Suprapubic skin (tissue), 4 donors: ENCODE data around the gene IFNL1. TPM values are rescaled to one million over a fixed set of nuclear protein-coding genes. Genes with fewer than 3 reads are reported as not detected.

Experiments used
- DNase-seq, 2 donors: peaks; one replicate each; pipeline ENCODE4 v3.0.0-alpha.2; 2019; ENCODE audit warnings: low spot score in 2 of 2
- H3K27ac ChIP-seq: fragments of 200-600 bp; sonication (generic); one replicate; pipeline ENCODE4 v1.5.1; 2019
- H3K27me3 ChIP-seq: fragments of 200-600 bp; sonication (generic); one replicate; pipeline ENCODE4 v1.5.1; 2019
- H3K36me3 ChIP-seq: fragments of 200-600 bp; sonication (generic); one replicate; pipeline ENCODE4 v1.5.1; 2019
- H3K4me1 ChIP-seq: fragments of 200-600 bp; sonication (generic); one replicate; pipeline ENCODE4 v1.5.1; 2019
- H3K4me3 ChIP-seq: fragments of 200-600 bp; sonication (generic); one replicate; pipeline ENCODE4 v1.5.1; 2019; ENCODE audit warnings: mild to moderate bottlenecking
- H3K9me3 ChIP-seq: fragments of 200-600 bp; sonication (generic); one replicate; pipeline ENCODE4 v1.5.1; 2019
- EP300 ChIP-seq: sonication (generic); formaldehyde crosslinking; IDR thresholded peaks from one replicate; pipeline ENCODE4 v1.6.1; 2017; ENCODE audit warnings: antibody characterized with exemption
- POLR2A ChIP-seq, 2 donors: fragments of 450-650 bp; IDR thresholded peaks; one replicate each; pipeline ENCODE4 v1.6.1; 2017; ENCODE audit warnings: antibody characterized with exemption in 2 of 2, mild to moderate bottlenecking in 2 of 2, moderate library complexity in 2 of 2
- POLR2AphosphoS5 ChIP-seq, 3 donors: sonication (generic); formaldehyde crosslinking; IDR thresholded peaks; one replicate each; pipeline ENCODE4 v1.6.1; 2017; ENCODE audit warnings: antibody characterized with exemption in 3 of 3
- WGBS: methylation state at CpG from one replicate; pipeline ENCODE4 v1.1.5; 2018; 5-methylcytosine and 5-hydroxymethylcytosine counted together
- total RNA-seq, 4 donors: library from RNA; depleted of rRNA; stranded (reverse); fragments of >200 nt; gene quantifications; one replicate each; pipeline ENCODE4 v1.1.0, GENCODE V29; 2016
- TF ChIP-seq, protein P1 (sequence below), 2 donors: fragments of 200-600 bp in 1 of 2; fragments of 450-650 bp in 1 of 2; sonication (generic) in 1 of 2; IDR thresholded peaks; one replicate each; pipeline ENCODE4 v1.5.1; 2016 to 2019; ENCODE audit warnings: antibody characterized with exemption in 2 of 2, mild to moderate bottlenecking in 1 of 2, moderate library complexity in 1 of 2

Gene IFNL1
- total RNA-seq, 4 donors from 2014 or later: not detected

DNA sequence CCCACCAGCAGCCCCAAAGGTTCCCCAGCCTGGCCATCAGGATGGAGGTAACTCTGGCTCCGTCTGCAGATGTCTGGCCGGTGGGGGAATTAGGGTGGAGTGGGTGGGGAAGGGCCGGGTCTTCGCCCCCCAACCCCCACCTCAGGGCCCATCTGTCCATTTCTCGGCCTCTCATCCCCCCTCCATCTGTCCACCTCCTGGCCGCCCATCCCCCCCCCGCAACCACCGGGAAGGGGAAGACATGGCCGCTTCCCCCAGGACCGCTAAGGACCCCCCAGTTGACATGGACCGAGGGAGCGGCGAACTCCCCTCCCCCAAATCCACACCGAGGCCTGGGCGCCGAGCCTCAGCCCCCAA is 23.7 kb downstream of the IFNL1 start:
- Histone ChIP-seq H3K4me1 (peaks cover 11% of the 10 kb centered on the region), H3K36me3 (peaks cover 2% of the 10 kb centered on the region), H3K27ac (no peak overlapping the region), H3K27me3 (peaks cover 4% of the 10 kb centered on the region), H3K4me3 (peak overlapping the region; percentile 67), H3K9me3 (no peaks in the 10 kb centered on the region)
- 27% methylated on average over 7 of the region's 16 CpGs for WGBS
- TF ChIP-seq, protein P1, sequence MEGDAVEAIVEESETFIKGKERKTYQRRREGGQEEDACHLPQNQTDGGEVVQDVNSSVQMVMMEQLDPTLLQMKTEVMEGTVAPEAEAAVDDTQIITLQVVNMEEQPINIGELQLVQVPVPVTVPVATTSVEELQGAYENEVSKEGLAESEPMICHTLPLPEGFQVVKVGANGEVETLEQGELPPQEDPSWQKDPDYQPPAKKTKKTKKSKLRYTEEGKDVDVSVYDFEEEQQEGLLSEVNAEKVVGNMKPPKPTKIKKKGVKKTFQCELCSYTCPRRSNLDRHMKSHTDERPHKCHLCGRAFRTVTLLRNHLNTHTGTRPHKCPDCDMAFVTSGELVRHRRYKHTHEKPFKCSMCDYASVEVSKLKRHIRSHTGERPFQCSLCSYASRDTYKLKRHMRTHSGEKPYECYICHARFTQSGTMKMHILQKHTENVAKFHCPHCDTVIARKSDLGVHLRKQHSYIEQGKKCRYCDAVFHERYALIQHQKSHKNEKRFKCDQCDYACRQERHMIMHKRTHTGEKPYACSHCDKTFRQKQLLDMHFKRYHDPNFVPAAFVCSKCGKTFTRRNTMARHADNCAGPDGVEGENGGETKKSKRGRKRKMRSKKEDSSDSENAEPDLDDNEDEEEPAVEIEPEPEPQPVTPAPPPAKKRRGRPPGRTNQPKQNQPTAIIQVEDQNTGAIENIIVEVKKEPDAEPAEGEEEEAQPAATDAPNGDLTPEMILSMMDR (IDR thresholded peaks at IDR 0.05): no peak
- TF ChIP-seq POLR2AphosphoS5 (IDR thresholded peaks at IDR 0.05) (no peak), EP300 (no peak), POLR2A (IDR thresholded peaks at IDR 0.05) (no peak)
- DNase-seq: no peak

GRCh38 chr19:39321117-39321831 is 25.1 kb downstream of the IFNL1 start:
- 30% methylated on average over 3 of the region's 10 CpGs for WGBS
- TF ChIP-seq EP300 (no peak), POLR2A (IDR thresholded peaks at IDR 0.05) (no peak), POLR2AphosphoS5 (IDR thresholded peaks at IDR 0.05) (no peak)
- TF ChIP-seq, protein P1 (IDR thresholded peaks at IDR 0.05): no peak
- Histone ChIP-seq H3K4me3 (peak overlapping the region; percentile 67), H3K9me3 (no peaks in the 10 kb centered on the region), H3K27me3 (peaks cover 4% of the 10 kb centered on the region), H3K36me3 (no peaks in the 10 kb centered on the region), H3K4me1 (peaks cover 11% of the 10 kb centered on the region), H3K27ac (no peak overlapping the region)
- DNase-seq: no peak

DNA sequence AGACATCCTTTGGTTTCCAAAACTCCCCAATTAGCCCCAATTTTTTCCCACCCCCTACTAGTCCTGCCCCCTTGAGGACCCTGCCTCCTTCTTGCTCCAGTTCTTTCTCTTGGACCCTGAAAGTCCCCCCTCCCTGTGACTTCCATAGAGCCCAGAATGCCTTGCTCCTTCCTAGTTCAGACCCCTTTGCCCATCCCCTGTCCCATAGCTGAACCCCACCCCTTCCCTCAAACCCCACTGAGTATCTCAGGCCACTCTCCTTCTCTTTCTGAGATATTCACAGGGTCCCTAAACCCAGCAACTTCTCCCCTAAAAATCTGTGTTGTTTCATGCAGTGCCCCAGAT is 25.6 kb downstream of the IFNL1 start:
- no peak for DNase-seq
- H3K4me1 ChIP-seq: peaks cover 11% of the 10 kb centered on the region
- no peak for TF ChIP-seq POLR2A (IDR thresholded peaks at IDR 0.05)
- TF ChIP-seq, protein P1 (IDR thresholded peaks at IDR 0.05): no peak
- H3K9me3 ChIP-seq: no peaks in the 10 kb centered on the region
- H3K27me3 ChIP-seq: peaks cover 4% of the 10 kb centered on the region
- no peak overlapping the region for H3K27ac ChIP-seq
- H3K36me3 ChIP-seq: no peaks in the 10 kb centered on the region
- no peak overlapping the region for H3K4me3 ChIP-seq

DNA sequence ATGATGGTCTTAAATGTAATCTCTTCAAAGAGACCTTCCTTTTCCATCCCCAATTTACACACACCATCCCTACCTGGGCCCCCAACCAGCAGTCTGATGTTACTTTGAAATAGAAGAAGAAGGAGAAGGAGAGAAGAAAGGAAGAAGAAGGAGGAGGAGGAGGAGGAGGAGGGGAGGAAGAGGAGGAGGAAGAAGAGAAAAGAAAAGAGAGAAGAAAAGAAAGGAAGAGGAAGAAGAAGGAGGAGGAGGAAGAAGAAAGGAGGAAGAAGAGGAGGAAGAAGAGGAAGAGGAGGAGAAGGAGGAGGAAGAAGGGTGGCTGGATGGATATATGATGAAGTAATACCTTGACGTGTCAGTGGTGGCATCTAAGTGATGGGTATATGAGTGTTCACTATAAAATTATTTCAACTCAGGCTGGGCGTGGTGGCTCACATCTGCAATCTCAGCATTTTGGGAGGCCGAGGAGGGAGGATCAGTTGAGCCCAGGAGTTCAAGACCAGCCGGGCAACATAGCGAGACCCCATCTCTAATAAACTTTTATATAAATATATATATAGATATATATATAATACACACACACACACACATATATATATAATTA is 28.1 kb downstream of the IFNL1 start:
- Histone ChIP-seq H3K36me3 (no peaks in the 10 kb centered on the region), H3K9me3 (no peaks in the 10 kb centered on the region), H3K4me3 (no peak overlapping the region), H3K27ac (no peak overlapping the region), H3K4me1 (peaks cover 11% of the 10 kb centered on the region), H3K27me3 (peaks cover 4% of the 10 kb centered on the region)
- TF ChIP-seq POLR2A (IDR thresholded peaks at IDR 0.05): no peak
- no peak for TF ChIP-seq POLR2AphosphoS5 (IDR thresholded peaks at IDR 0.05)
- TF ChIP-seq, protein P1 (IDR thresholded peaks at IDR 0.05): no peak
- no peak for TF ChIP-seq EP300
- DNase-seq: no peak
- 72% methylated on average over 5 of the region's 5 CpGs for WGBS

- DNase-seq: no peak
- 73% methylated on average over 16 of the region's 16 CpGs for WGBS
- peaks cover 2% of the 10 kb centered on the region for H3K4me1 ChIP-seq
- no peaks in the 10 kb centered on the region for H3K9me3 ChIP-seq
- TF ChIP-seq POLR2AphosphoS5 (IDR thresholded peaks at IDR 0.05): no peak
- TF ChIP-seq POLR2A (IDR thresholded peaks at IDR 0.05): no peak
- TF ChIP-seq EP300: no peak
- TF ChIP-seq, protein P1 (IDR thresholded peaks at IDR 0.05): no peak
- H3K27ac ChIP-seq: no peak overlapping the region
- no peak overlapping the region for H3K4me3 ChIP-seq
- no peaks in the 10 kb centered on the region for H3K36me3 ChIP-seq
- no peaks in the 10 kb centered on the region for H3K27me3 ChIP-seq
These were observed 29.8 kb downstream of the IFNL1 start for GRCh38 chr19:39325778-39326665.
